ENCODE measurements around the gene SH3BP5.

The SH3BP5 gene

DNA sequence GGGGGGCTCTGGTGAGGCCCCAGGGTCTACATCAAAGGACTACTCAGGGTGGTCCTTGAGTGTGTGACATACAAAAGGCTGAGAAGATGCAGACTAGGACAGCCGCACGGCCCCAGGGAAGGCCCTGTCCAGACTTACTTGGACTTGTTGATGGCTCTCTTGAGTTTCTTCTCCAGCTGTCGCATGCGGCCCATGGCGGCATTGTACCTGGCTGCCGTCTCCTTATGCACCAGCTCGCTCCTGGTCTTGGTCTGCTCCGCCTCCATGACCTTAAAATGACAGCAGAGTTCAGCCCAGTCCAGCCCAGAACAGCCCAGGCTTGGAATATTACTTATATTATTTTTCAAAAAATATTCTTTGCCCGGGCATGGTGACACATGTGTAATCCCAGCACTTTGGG is 70.4 kb downstream of the SH3BP5 start:
- H3K4me3 ChIP-seq (ENCODE audit: low read depth, low read length): no peak overlapping the region
- no peaks in the 10 kb centered on the region for H3K4me1 ChIP-seq (ENCODE audit: control insufficient read depth, insufficient read depth, low read length)
- no peak overlapping the region for H3K27ac ChIP-seq (ENCODE audit: low read depth, low read length)
- no peaks in the 10 kb centered on the region for H3K9me3 ChIP-seq (ENCODE audit: control insufficient read depth, insufficient read depth, low read length)
- H3K36me3 ChIP-seq (ENCODE audit: control insufficient read depth, insufficient read depth, low read length): peaks cover 28% of the 10 kb centered on the region
- no peak overlapping the region for H3K9ac ChIP-seq (ENCODE audit: low read depth, low read length)
- H3K27me3 ChIP-seq (ENCODE audit: control insufficient read depth, insufficient read depth, low read length): no peaks in the 10 kb centered on the region

DNA sequence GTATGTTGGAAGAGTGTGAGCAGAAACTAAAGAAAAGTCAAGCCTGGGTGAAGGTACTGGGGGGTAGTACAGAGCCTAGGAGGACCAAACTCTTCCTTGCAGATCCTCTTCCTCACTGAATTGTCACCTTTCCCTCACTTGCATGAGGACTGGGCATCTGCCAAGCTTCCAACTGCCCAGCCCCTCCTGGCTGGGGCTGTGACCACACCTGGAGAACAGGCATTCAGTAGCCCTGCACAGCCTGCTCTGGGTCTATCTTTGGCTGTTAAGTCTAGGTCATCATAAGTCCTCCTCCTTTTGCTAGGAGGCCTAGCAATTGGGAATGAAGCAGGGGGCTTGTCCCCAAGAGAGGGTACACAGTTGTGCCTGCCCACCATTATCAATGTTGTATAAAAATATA is 71.1 kb downstream of the SH3BP5 start:
- H3K27ac ChIP-seq (ENCODE audit: low read depth, low read length): no peak overlapping the region
- H3K36me3 ChIP-seq (ENCODE audit: control insufficient read depth, insufficient read depth, low read length): peaks cover 35% of the 10 kb centered on the region
- no peaks in the 10 kb centered on the region for H3K9me3 ChIP-seq (ENCODE audit: control insufficient read depth, insufficient read depth, low read length)
- H3K9ac ChIP-seq (ENCODE audit: low read depth, low read length): no peak overlapping the region
- no peak overlapping the region for H3K4me3 ChIP-seq (ENCODE audit: low read depth, low read length)
- H3K4me1 ChIP-seq (ENCODE audit: control insufficient read depth, insufficient read depth, low read length): no peaks in the 10 kb centered on the region
- H3K27me3 ChIP-seq (ENCODE audit: control insufficient read depth, insufficient read depth, low read length): no peaks in the 10 kb centered on the region

GRCh38 chr3:15260531-15260930 is 71.9 kb downstream of the SH3BP5 start:
- peaks cover 43% of the 10 kb centered on the region for H3K36me3 ChIP-seq (ENCODE audit: control insufficient read depth, insufficient read depth, low read length)
- H3K27me3 ChIP-seq (ENCODE audit: control insufficient read depth, insufficient read depth, low read length): no peaks in the 10 kb centered on the region
- H3K9me3 ChIP-seq (ENCODE audit: control insufficient read depth, insufficient read depth, low read length): no peaks in the 10 kb centered on the region
- no peak overlapping the region for H3K27ac ChIP-seq (ENCODE audit: low read depth, low read length)
- H3K9ac ChIP-seq (ENCODE audit: low read depth, low read length): no peak overlapping the region
- H3K4me3 ChIP-seq (ENCODE audit: low read depth, low read length): no peak overlapping the region
- no peaks in the 10 kb centered on the region for H3K4me1 ChIP-seq (ENCODE audit: control insufficient read depth, insufficient read depth, low read length)

DNA sequence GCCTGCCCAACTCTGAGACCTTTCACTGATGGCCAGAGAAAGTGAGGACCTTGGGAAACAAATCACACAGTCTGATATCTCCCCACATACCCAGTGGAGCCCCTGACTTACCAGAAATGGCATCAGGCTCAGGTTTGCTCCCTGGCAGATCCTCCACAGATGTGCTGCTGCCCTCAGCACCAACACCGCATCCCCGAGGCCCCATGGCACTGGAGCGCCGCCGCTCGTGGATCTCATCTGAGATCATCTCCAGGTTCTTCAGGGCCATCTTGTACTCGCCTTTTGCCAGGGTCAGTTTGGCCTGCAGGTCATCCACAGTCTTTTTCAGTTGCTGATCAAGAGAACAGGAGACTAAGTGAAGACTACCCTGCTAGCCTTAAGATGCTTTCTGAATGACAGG is 73.7 kb downstream of the SH3BP5 start:
- Histone ChIP-seq H3K36me3 (ENCODE audit: control insufficient read depth, insufficient read depth, low read length) (peaks cover 45% of the 10 kb centered on the region), H3K27me3 (ENCODE audit: control insufficient read depth, insufficient read depth, low read length) (no peaks in the 10 kb centered on the region), H3K9ac (ENCODE audit: low read depth, low read length) (no peak overlapping the region), H3K4me3 (ENCODE audit: low read depth, low read length) (no peak overlapping the region), H3K9me3 (ENCODE audit: control insufficient read depth, insufficient read depth, low read length) (no peaks in the 10 kb centered on the region), H3K27ac (ENCODE audit: low read depth, low read length) (no peak overlapping the region), H3K4me1 (ENCODE audit: control insufficient read depth, insufficient read depth, low read length) (no peaks in the 10 kb centered on the region)

DNA sequence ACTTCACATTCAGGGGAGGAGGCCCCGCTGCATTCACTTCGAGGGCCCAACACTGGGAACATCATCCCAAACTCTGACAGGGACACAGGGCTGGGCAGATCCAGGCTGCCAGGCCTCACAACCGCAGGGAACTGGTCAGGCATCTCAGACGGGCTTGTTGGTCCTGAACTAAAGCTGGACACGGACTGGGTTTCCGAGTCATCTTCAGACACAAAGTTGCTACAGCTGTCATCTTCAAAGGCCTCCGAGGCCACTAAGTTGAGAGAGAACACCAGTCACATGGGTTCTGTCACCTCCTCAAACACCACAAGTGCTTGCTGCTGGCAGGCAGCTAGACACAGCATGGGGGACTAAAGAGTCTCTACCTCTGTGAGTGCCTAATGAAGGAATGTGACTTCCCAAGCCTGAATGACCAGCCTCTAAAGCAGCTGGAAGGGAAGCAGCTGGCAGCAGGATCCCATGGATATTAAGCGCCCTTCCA is 75.5 kb downstream of the SH3BP5 start:
- Histone ChIP-seq H3K27me3 (ENCODE audit: control insufficient read depth, insufficient read depth, low read length) (no peaks in the 10 kb centered on the region), H3K4me1 (ENCODE audit: control insufficient read depth, insufficient read depth, low read length) (no peaks in the 10 kb centered on the region), H3K27ac (ENCODE audit: low read depth, low read length) (no peak overlapping the region), H3K4me3 (ENCODE audit: low read depth, low read length) (no peak overlapping the region), H3K9me3 (ENCODE audit: control insufficient read depth, insufficient read depth, low read length) (no peaks in the 10 kb centered on the region), H3K9ac (ENCODE audit: low read depth, low read length) (no peak overlapping the region), H3K36me3 (ENCODE audit: control insufficient read depth, insufficient read depth, low read length) (peaks cover 55% of the 10 kb centered on the region)

DNA sequence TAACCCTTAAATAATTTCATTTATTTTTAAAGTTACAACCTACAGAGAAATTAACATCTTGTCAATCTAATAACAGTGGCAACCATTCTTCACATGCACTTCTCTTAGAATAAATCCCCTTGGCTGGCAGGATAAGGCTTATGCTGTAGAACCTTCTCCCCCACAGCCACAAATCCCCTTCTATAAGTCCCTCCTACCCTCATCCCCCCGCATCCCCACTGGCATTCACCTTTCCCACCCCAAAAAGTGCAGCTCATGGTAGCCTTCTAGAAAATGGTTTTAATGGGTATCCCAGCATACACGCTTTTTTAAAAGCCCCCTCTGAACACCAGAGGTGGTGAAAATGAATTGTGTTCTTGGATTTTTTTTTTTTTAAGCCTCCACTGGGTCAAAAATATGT is 77.2 kb downstream of the SH3BP5 start:
- Histone ChIP-seq H3K4me1 (ENCODE audit: control insufficient read depth, insufficient read depth, low read length) (no peaks in the 10 kb centered on the region), H3K27me3 (ENCODE audit: control insufficient read depth, insufficient read depth, low read length) (no peaks in the 10 kb centered on the region), H3K4me3 (ENCODE audit: low read depth, low read length) (no peak overlapping the region), H3K9me3 (ENCODE audit: control insufficient read depth, insufficient read depth, low read length) (no peaks in the 10 kb centered on the region), H3K36me3 (ENCODE audit: control insufficient read depth, insufficient read depth, low read length) (peaks cover 63% of the 10 kb centered on the region), H3K27ac (ENCODE audit: low read depth, low read length) (no peak overlapping the region), H3K9ac (ENCODE audit: low read depth, low read length) (no peak overlapping the region)

DNA sequence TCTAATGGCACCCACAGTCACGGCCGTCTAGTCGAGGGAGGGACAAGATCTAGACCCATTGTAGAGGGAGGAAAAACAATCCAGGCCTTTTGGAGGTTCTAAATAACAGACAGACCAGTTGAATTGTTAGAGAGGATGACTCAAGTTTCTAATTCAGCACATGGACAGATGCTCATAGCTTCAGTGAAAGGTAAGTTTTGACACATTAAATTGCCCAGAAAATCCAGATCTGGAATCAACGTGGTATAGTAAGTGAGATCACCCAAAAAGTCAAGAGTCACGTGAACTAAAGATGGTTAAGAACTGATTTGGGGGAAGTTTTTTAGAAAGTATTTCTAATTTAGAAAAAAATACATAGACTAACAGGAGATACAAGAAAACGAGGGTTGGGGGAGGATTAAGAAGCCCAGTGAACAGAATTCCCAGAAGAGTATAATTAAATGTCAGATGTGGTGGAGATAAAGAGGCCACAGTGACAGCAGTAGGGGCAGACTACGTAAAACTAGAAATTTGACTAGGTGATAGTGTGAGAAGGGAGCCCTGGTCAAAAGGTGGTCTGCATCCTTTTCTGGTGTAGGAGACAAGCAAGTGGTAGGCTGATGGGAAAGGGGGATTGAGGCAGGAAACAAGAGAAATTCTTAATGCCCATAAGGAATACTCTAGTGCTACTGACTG is 79.2 kb downstream of the SH3BP5 start:
- Histone ChIP-seq H3K36me3 (ENCODE audit: control insufficient read depth, insufficient read depth, low read length) (peaks cover 68% of the 10 kb centered on the region), H3K4me1 (ENCODE audit: control insufficient read depth, insufficient read depth, low read length) (no peaks in the 10 kb centered on the region), H3K27me3 (ENCODE audit: control insufficient read depth, insufficient read depth, low read length) (no peaks in the 10 kb centered on the region)

DNA sequence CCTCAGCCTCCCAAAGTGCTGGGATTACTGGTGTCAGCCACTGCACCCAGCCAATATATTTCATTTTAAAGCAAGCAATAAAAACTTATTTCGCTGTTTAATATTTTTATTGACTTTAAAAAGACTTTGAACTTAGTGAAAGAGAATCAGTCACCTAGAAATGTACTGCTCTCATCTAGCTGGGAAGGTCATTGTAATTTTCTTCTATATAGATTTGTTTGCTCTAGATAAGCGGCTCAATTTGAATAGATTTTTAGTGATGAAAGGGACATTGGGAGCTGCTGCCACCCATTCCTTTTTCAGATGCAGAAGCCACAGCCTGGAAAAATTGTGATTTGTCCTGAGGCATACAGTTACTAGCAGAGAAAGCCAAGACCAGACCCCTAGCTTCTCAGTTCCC is 86.2 kb downstream of the SH3BP5 start:
- H3K27ac ChIP-seq (ENCODE audit: low read depth, low read length): no peak overlapping the region
- H3K36me3 ChIP-seq (ENCODE audit: control insufficient read depth, insufficient read depth, low read length): peaks cover 74% of the 10 kb centered on the region
- no peaks in the 10 kb centered on the region for H3K27me3 ChIP-seq (ENCODE audit: control insufficient read depth, insufficient read depth, low read length)
- H3K9ac ChIP-seq (ENCODE audit: low read depth, low read length): no peak overlapping the region
- H3K4me3 ChIP-seq (ENCODE audit: low read depth, low read length): no peak overlapping the region
- no peaks in the 10 kb centered on the region for H3K4me1 ChIP-seq (ENCODE audit: control insufficient read depth, insufficient read depth, low read length)
- no peaks in the 10 kb centered on the region for H3K9me3 ChIP-seq (ENCODE audit: control insufficient read depth, insufficient read depth, low read length)

More for the DNA sequence above, 79.2 kb downstream of the SH3BP5 start:
- H3K27ac ChIP-seq (ENCODE audit: low read depth, low read length): no peak overlapping the region
- no peaks in the 10 kb centered on the region for H3K9me3 ChIP-seq (ENCODE audit: control insufficient read depth, insufficient read depth, low read length)
- H3K9ac ChIP-seq (ENCODE audit: low read depth, low read length): no peak overlapping the region
- no peak overlapping the region for H3K4me3 ChIP-seq (ENCODE audit: low read depth, low read length)

- H3K27ac ChIP-seq (ENCODE audit: low read depth, low read length): no peak overlapping the region
- H3K9me3 ChIP-seq (ENCODE audit: control insufficient read depth, insufficient read depth, low read length): no peaks in the 10 kb centered on the region
- H3K27me3 ChIP-seq (ENCODE audit: control insufficient read depth, insufficient read depth, low read length): no peaks in the 10 kb centered on the region
- no peak overlapping the region for H3K9ac ChIP-seq (ENCODE audit: low read depth, low read length)
- H3K4me1 ChIP-seq (ENCODE audit: control insufficient read depth, insufficient read depth, low read length): no peaks in the 10 kb centered on the region
- H3K36me3 ChIP-seq (ENCODE audit: control insufficient read depth, insufficient read depth, low read length): peaks cover 71% of the 10 kb centered on the region
- no peak overlapping the region for H3K4me3 ChIP-seq (ENCODE audit: low read depth, low read length)
Measured at GRCh38 chr3:15243822-15244482, 88.4 kb downstream of the SH3BP5 start.

DNA sequence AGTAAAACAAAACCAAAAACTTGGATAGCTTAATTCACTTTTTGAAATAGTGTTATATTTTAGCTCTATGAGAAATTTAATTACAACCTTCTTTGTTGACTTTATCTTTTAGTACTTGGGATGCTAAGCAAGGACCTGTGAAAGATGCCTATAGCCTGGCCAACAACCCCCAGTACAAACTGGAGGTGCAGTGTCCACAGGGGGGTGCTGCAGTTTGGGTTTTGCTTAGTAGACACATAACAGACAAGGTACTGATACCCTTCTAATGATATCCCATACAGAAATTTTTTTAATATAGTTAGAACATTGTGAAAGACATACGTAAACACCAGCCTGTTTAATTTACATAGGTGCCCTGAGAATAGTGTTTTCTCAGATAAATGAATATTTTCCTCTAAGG is 91.0 kb downstream of the SH3BP5 start:
- Histone ChIP-seq H3K9ac (ENCODE audit: low read depth, low read length) (no peak overlapping the region), H3K27me3 (ENCODE audit: control insufficient read depth, insufficient read depth, low read length) (no peaks in the 10 kb centered on the region), H3K27ac (ENCODE audit: low read depth, low read length) (no peak overlapping the region), H3K4me1 (ENCODE audit: control insufficient read depth, insufficient read depth, low read length) (no peaks in the 10 kb centered on the region), H3K4me3 (ENCODE audit: low read depth, low read length) (no peak overlapping the region), H3K9me3 (ENCODE audit: control insufficient read depth, insufficient read depth, low read length) (no peaks in the 10 kb centered on the region), H3K36me3 (ENCODE audit: control insufficient read depth, insufficient read depth, low read length) (peaks cover 54% of the 10 kb centered on the region)

- Histone ChIP-seq H3K27ac (ENCODE audit: low read depth, low read length) (no peak overlapping the region), H3K4me3 (ENCODE audit: low read depth, low read length) (no peak overlapping the region), H3K27me3 (ENCODE audit: control insufficient read depth, insufficient read depth, low read length) (no peaks in the 10 kb centered on the region), H3K4me1 (ENCODE audit: control insufficient read depth, insufficient read depth, low read length) (no peaks in the 10 kb centered on the region), H3K36me3 (ENCODE audit: control insufficient read depth, insufficient read depth, low read length) (peaks cover 54% of the 10 kb centered on the region), H3K9me3 (ENCODE audit: control insufficient read depth, insufficient read depth, low read length) (no peaks in the 10 kb centered on the region), H3K9ac (ENCODE audit: low read depth, low read length) (no peak overlapping the region)
Measured at GRCh38 chr3:15229262-15229661, 103.1 kb downstream of the SH3BP5 start.

Measured in HUES48 (cell line).